ENCODE results near the gene PROM1. TPM values are rescaled to one million over a fixed set of nuclear protein-coding genes. Genes with fewer than 3 reads are reported as not detected.

PROM1 gene
- total and polyA plus RNA-seq, 4 donors, result 1.2 to 5.2 (median 3.7) TPM

- no peaks in the 10 kb centered on the region for H3K9me3 ChIP-seq (ENCODE audit: control insufficient read depth in 4 of 4, low read length in 3 of 4)
- WGBS, result 75% methylated on average over 5 of the region's 5 CpGs
- no peaks in the 10 kb centered on the region for H3K36me3 ChIP-seq (ENCODE audit: control insufficient read depth in 4 of 4, insufficient read depth in 3 of 4, low read depth in 1 of 4, low read length in 3 of 4)
- no peaks in the 10 kb centered on the region for H3K27me3 ChIP-seq (ENCODE audit: control insufficient read depth in 4 of 4, insufficient read depth in 4 of 4, low read length in 3 of 4)
- TF ChIP-seq GABPA (IDR thresholded peaks at IDR 0.05 in 1 of 2, conservative IDR thresholded peaks at IDR 0.05 in 1 of 2), result no peak
- TF ChIP-seq RAD21 (IDR thresholded peaks at IDR 0.05), result no peak
- no peak overlapping the region for H3K9ac ChIP-seq (ENCODE audit: low read depth in 1 of 2, low read length in 2 of 2)
- H3K4me1 ChIP-seq (ENCODE audit: control insufficient read depth in 4 of 4, insufficient read depth in 4 of 4, low read length in 3 of 4), result no peaks in the 10 kb centered on the region
- H3K27ac ChIP-seq (ENCODE audit: low read depth in 1 of 2, low read length in 2 of 2), result no peak overlapping the region
- H3K4me3 ChIP-seq (ENCODE audit: low read depth in 1 of 3, low read length in 3 of 3), result no peak overlapping the region
- no peak for DNase-seq (ENCODE audit: low spot score)
Measured at GRCh38 chr4:15928883-15929282, 154.9 kb downstream of the PROM1 start.

GRCh38 chr4:15926486-15926885 lies 157.3 kb downstream of the PROM1 start:
- 79% methylated on average over 7 of the region's 7 CpGs for WGBS
- H3K36me3 ChIP-seq (ENCODE audit: control insufficient read depth in 4 of 4, insufficient read depth in 3 of 4, low read depth in 1 of 4, low read length in 3 of 4), result no peaks in the 10 kb centered on the region
- no peaks in the 10 kb centered on the region for H3K4me1 ChIP-seq (ENCODE audit: control insufficient read depth in 4 of 4, insufficient read depth in 4 of 4, low read length in 3 of 4)
- no peak for TF ChIP-seq FOXA1 (IDR thresholded peaks at IDR 0.05)
- TF ChIP-seq NR2F2 (IDR thresholded peaks at IDR 0.05), result peak; percentile 11
- TF ChIP-seq SP1 (IDR thresholded peaks at IDR 0.05), result no peak
- TF ChIP-seq HNF4A (conservative IDR thresholded peaks at IDR 0.05), result no peak
- H3K27me3 ChIP-seq (ENCODE audit: control insufficient read depth in 4 of 4, insufficient read depth in 4 of 4, low read length in 3 of 4), result no peaks in the 10 kb centered on the region
- no peaks in the 10 kb centered on the region for H3K9me3 ChIP-seq (ENCODE audit: control insufficient read depth in 4 of 4, low read length in 3 of 4)
- H3K27ac ChIP-seq (ENCODE audit: low read depth in 1 of 2, low read length in 2 of 2), result no peak overlapping the region
- no peak for DNase-seq (ENCODE audit: low spot score)
- no peak overlapping the region for H3K4me3 ChIP-seq (ENCODE audit: low read depth in 1 of 3, low read length in 3 of 3)
- H3K9ac ChIP-seq (ENCODE audit: low read depth in 1 of 2, low read length in 2 of 2), result no peak overlapping the region

- Histone ChIP-seq H3K36me3 (ENCODE audit: control insufficient read depth in 4 of 4, insufficient read depth in 3 of 4, low read depth in 1 of 4, low read length in 3 of 4) (no peaks in the 10 kb centered on the region), H3K4me1 (ENCODE audit: control insufficient read depth in 4 of 4, insufficient read depth in 4 of 4, low read length in 3 of 4) (no peaks in the 10 kb centered on the region), H3K9me3 (ENCODE audit: control insufficient read depth in 4 of 4, low read length in 3 of 4) (no peaks in the 10 kb centered on the region), H3K9ac (ENCODE audit: low read depth in 1 of 2, low read length in 2 of 2) (no peak overlapping the region), H3K27ac (ENCODE audit: low read depth in 1 of 2, low read length in 2 of 2) (no peak overlapping the region), H3K4me3 (ENCODE audit: low read depth in 1 of 3, low read length in 3 of 3) (no peak overlapping the region), H3K27me3 (ENCODE audit: control insufficient read depth in 4 of 4, insufficient read depth in 4 of 4, low read length in 3 of 4) (no peaks in the 10 kb centered on the region)
- no peak for DNase-seq (ENCODE audit: low spot score)
- WGBS, result 75% methylated on average over 3 of the region's 3 CpGs
- no peak for TF ChIP-seq REST (IDR thresholded peaks at IDR 0.05)
- no peak for TF ChIP-seq SP1 (IDR thresholded peaks at IDR 0.05)
Measured at GRCh38 chr4:15925830-15926229, 158.0 kb downstream of the PROM1 start.

GRCh38 chr4:15921592-15921932 lies 162.3 kb downstream of the PROM1 start:
- no peak for TF ChIP-seq GABPA (IDR thresholded peaks at IDR 0.05 in 1 of 2, conservative IDR thresholded peaks at IDR 0.05 in 1 of 2)
- no peak for TF ChIP-seq HNF4A (conservative IDR thresholded peaks at IDR 0.05)
- TF ChIP-seq YY1 (IDR thresholded peaks at IDR 0.05), result no peak
- no peak for TF ChIP-seq FOXA1 (IDR thresholded peaks at IDR 0.05)
- TF ChIP-seq MAX (IDR thresholded peaks at IDR 0.05), result no peak
- no peak for TF ChIP-seq RAD21 (IDR thresholded peaks at IDR 0.05)
- no peak for TF ChIP-seq REST (IDR thresholded peaks at IDR 0.05)
- TF ChIP-seq CTCF (IDR thresholded peaks at IDR 0.05; ENCODE audit: low read depth, low read length, missing input control), result no peak
- TF ChIP-seq ATF3 (IDR thresholded peaks at IDR 0.05), result no peak
- TF ChIP-seq RXRA (IDR thresholded peaks at IDR 0.05), result no peak
- no peak for TF ChIP-seq NR2F2 (IDR thresholded peaks at IDR 0.05)
- TF ChIP-seq SP1 (IDR thresholded peaks at IDR 0.05), result no peak
- TF ChIP-seq HNF4G (IDR thresholded peaks at IDR 0.05), result no peak

More at GRCh38 chr4:15921592-15921932, 162.3 kb downstream of the PROM1 start:
- H3K27ac ChIP-seq (ENCODE audit: low read depth in 1 of 2, low read length in 2 of 2), result no peak overlapping the region
- no peak for DNase-seq (ENCODE audit: low spot score)
- no peaks in the 10 kb centered on the region for H3K4me1 ChIP-seq (ENCODE audit: control insufficient read depth in 4 of 4, insufficient read depth in 4 of 4, low read length in 3 of 4)
- peaks cover 0 to 3% (median 0%) of the 10 kb centered on the region in 4 donors for H3K27me3 ChIP-seq (ENCODE audit: control insufficient read depth in 4 of 4, insufficient read depth in 4 of 4, low read length in 3 of 4)
- no peak overlapping the region for H3K4me3 ChIP-seq (ENCODE audit: low read depth in 1 of 3, low read length in 3 of 3)
- no peaks in the 10 kb centered on the region for H3K9me3 ChIP-seq (ENCODE audit: control insufficient read depth in 4 of 4, low read length in 3 of 4)
- no peaks in the 10 kb centered on the region for H3K36me3 ChIP-seq (ENCODE audit: control insufficient read depth in 4 of 4, insufficient read depth in 3 of 4, low read depth in 1 of 4, low read length in 3 of 4)
- H3K9ac ChIP-seq (ENCODE audit: low read depth in 1 of 2, low read length in 2 of 2), result no peak overlapping the region
- 95% methylated on average over 1 of the region's 1 CpG for WGBS
